Left ventricle myocardium inferior (tissue), 1 donor: ENCODE measurements around the gene SMIM45.

Experiments used
- DNase-seq: peaks from one replicate; pipeline ENCODE4 v3.0.0-alpha.2; 2020
- H3K27ac ChIP-seq: fragments of 200-600 bp; replicated peaks from 2 replicates; pipeline ENCODE4 v1.8.0; 2021
- H3K27me3 ChIP-seq: fragments of 200-600 bp; 2 replicates; pipeline ENCODE4 v1.8.0; 2021; ENCODE audit warnings: low read depth
- H3K36me3 ChIP-seq: fragments of 200-600 bp; 2 replicates; pipeline ENCODE4 v1.8.0; 2021
- H3K4me1 ChIP-seq: fragments of 200-600 bp; 2 replicates; pipeline ENCODE4 v1.8.0; 2021
- H3K4me3 ChIP-seq: fragments of 200-600 bp; 2 replicates; pipeline ENCODE4 v1.8.0; 2021; ENCODE audit warnings: mild to moderate bottlenecking, moderate library complexity
- H3K9me3 ChIP-seq: fragments of 200-600 bp; replicated peaks from 2 replicates; pipeline ENCODE4 v1.8.0; 2021
- CTCF ChIP-seq: fragments of 200-600 bp; IDR thresholded peaks from 2 replicates; pipeline ENCODE4 v1.8.0; 2021; ENCODE audit warnings: antibody characterized with exemption, mild to moderate bottlenecking, borderline replicate concordance
- intact Hi-C: fragments of 100-400 bp; cut with micrococcal nuclease; formaldehyde crosslinking; loops from one replicate; pipeline ENCODE4 v1.11.0; 2022
- donor health status: DM: no; HTN: yes; CAD: no; lungs with severe emphysema.

SMIM45 gene

GRCh38 chr22:41917903-41918791 lies 33.8 kb upstream of the SMIM45 start:
- no peak for TF ChIP-seq CTCF
- peaks cover 75% of the 10 kb centered on the region for H3K27me3 ChIP-seq
- DNase-seq = peak; percentile 65
- H3K4me3 ChIP-seq = no peak overlapping the region
- no peaks in the 10 kb centered on the region for H3K9me3 ChIP-seq
- intact Hi-C loops = no loop called here
- H3K4me1 ChIP-seq = peaks cover 46% of the 10 kb centered on the region
- no peak overlapping the region for H3K27ac ChIP-seq
- no peaks in the 10 kb centered on the region for H3K36me3 ChIP-seq

GRCh38 chr22:41919357-41920224 lies 32.4 kb upstream of the SMIM45 start:
- Histone ChIP-seq H3K4me3 (peak overlapping the region; percentile 70), H3K9me3 (no peaks in the 10 kb centered on the region), H3K27ac (peak overlapping the region; percentile 42), H3K4me1 (peaks cover 42% of the 10 kb centered on the region), H3K36me3 (no peaks in the 10 kb centered on the region), H3K27me3 (peaks cover 61% of the 10 kb centered on the region)
- DNase-seq = peak; percentile 70
- TF ChIP-seq CTCF = no peak
- intact Hi-C loops = no loop called here

- peaks cover 58% of the 10 kb centered on the region for H3K27me3 ChIP-seq
- TF ChIP-seq CTCF = no peak
- peak overlapping the region; percentile 42 for H3K27ac ChIP-seq
- intact Hi-C loops = no loop called here
- no peak for DNase-seq
- peak overlapping the region; percentile 70 for H3K4me3 ChIP-seq
- peaks cover 33% of the 10 kb centered on the region for H3K4me1 ChIP-seq
- H3K36me3 ChIP-seq = no peaks in the 10 kb centered on the region
- H3K9me3 ChIP-seq = no peaks in the 10 kb centered on the region
These were observed 31.5 kb upstream of the SMIM45 start for GRCh38 chr22:41920271-41920976.

GRCh38 chr22:41922328-41922727 lies 29.6 kb upstream of the SMIM45 start:
- no peaks in the 10 kb centered on the region for H3K9me3 ChIP-seq
- H3K4me1 ChIP-seq = peaks cover 46% of the 10 kb centered on the region
- TF ChIP-seq CTCF = no peak
- no peak overlapping the region for H3K4me3 ChIP-seq
- intact Hi-C loops = no loop called here
- H3K36me3 ChIP-seq = no peaks in the 10 kb centered on the region
- H3K27me3 ChIP-seq = peaks cover 58% of the 10 kb centered on the region
- no peak for DNase-seq
- H3K27ac ChIP-seq = no peak overlapping the region

DNA sequence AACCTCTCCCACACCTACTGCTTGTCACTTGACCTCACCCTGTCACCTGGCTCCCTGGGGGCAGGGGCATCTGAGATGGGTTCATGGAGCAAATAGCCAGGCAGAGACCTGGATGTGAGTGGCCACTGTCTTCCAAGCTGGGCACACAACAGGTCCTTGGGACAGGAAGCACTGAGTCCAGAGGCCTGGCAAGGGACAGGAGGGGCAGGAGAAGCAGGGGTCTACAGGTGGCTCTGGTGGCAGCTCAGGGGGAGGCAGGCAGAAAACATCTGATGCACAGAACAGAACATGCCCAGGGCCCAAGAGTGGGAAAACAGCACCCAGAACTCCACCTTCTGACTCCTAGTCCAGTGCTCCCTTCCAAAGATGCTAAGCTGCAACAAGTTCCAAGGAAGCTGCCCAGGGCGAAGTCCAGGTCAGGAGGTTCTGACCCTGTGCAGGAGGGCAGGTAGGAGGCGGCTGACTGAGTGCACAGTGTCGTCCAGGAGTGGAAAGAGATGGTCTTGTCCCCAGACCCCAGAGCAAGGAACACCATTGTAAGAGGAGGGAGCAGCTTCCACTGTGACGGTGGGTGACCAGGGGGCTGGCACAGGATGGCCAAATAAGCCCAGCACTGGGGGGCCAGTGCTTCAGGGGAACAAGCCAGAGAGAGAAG lies 28.9 kb upstream of the SMIM45 start:
- peaks cover 39% of the 10 kb centered on the region for H3K4me1 ChIP-seq
- intact Hi-C loops = no loop called here
- no peak for TF ChIP-seq CTCF
- H3K4me3 ChIP-seq = no peak overlapping the region
- no peaks in the 10 kb centered on the region for H3K36me3 ChIP-seq
- no peak for DNase-seq
- no peak overlapping the region for H3K27ac ChIP-seq
- H3K9me3 ChIP-seq = no peaks in the 10 kb centered on the region
- peaks cover 51% of the 10 kb centered on the region for H3K27me3 ChIP-seq
